ENCODE measurements around the gene MAP6D1.

- no peak for TF ChIP-seq RARB (CRISPR knock-in tag; IDR thresholded peaks at IDR 0.05)
- no peak for TF ChIP-seq CREB5 (CRISPR knock-in tag; IDR thresholded peaks at IDR 0.05; ENCODE audit: low read depth)
- TF ChIP-seq ISL1 (CRISPR knock-in tag; IDR thresholded peaks at IDR 0.05), result no peak
- no peak for TF ChIP-seq PATZ1 (CRISPR knock-in tag; IDR thresholded peaks at IDR 0.05; ENCODE audit: borderline replicate concordance)
- TF ChIP-seq ZFP3 (CRISPR knock-in tag; IDR thresholded peaks at IDR 0.05), result no peak
- TF ChIP-seq SNAI2 (CRISPR knock-in tag; IDR thresholded peaks at IDR 0.05), result no peak
- no peak for TF ChIP-seq CSRNP3 (CRISPR knock-in tag; IDR thresholded peaks at IDR 0.05)
- TF ChIP-seq ESRRG (CRISPR knock-in tag; IDR thresholded peaks at IDR 0.05), result no peak
- TF ChIP-seq ZNF565 (CRISPR knock-in tag; conservative IDR thresholded peaks at IDR 0.05; ENCODE audit: low read depth), result no peak
- no peak for TF ChIP-seq ZFP30 (CRISPR knock-in tag; IDR thresholded peaks at IDR 0.05)
These were observed 42.7 kb downstream of the MAP6D1 start for GRCh38 chr3:183782576-183783276.
